ENCODE measurements around the gene SLC1A4.

Gene SLC1A4

DNA sequence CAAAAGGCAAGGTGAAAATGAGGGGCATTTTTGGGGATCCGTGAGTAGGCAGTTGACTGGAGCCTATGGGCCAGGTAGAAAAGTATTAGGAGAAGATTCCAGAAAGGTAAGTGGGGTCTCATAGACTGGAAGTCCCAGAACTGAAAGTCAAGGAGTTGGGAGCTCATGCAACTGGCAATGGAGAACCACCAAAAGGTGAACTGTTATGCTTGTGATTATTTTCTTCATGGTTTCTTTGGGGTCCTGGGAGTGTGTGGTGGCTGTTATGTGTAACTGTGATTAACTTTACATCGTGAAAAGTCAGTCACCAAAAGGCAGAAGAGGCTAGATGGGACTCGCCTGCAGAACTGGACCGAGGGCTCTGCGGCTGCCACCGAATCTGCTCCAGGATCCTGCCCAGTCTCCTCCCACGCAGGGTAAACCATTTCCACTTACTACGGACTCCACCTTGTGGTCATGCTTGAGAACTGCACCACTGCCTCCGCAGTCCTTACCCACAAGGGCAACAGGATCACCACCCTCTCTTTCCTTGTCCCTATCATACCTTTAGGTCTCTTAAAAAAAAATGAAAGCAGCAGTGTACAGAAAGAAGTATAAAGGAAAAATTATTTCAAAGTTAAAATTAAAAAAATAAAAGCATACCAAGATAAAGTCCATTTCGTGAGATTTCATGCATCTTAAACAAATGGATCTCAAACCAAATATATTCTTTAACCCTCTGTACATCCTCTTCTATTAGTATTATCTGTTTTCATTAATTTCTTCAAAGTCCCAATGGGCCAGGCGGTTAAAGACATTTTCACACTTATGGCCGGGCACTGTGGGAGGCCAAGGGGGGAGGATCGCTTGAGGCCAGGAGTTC lies 51.4 kb downstream of the SLC1A4 start:
- no peak overlapping the region for H3K27ac ChIP-seq
- no peak overlapping the region for H3K4me3 ChIP-seq

- Histone ChIP-seq H3K27ac (peak overlapping the region in 1 of 21 experiments; percentile 65), H3K4me3 (no peak overlapping the region)
Measured at GRCh38 chr2:65043001-65043400, 53.8 kb downstream of the SLC1A4 start.

DNA sequence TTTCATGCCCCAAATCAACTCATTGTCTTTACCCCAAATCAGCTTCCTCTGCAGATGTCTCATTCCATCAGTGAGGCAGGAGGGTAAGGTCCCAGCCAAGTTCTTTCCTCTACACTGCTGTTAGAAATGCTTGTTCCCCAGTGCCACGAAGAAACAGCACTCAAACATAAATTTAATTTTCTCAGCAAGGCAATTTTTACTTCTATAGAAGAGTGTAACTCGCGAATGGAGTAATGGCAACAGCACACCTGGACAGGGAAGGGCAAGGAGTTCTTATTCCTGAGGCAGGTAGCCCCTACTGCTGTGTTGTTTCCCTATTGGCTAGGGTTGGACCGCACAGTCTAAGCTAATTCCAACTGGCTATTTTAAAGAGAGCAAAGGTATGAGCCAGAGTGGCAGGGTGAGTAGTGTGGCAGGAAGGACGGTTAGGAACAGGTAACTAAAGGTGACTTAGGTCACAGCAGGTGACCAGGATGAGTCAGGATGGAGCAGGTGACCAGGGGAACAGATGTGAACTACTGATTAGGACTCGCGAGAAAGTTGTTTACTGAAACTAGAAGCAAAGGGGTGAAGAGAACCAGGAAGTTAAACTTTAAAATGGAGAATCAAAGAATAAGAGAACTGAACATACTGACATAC lies 55.0 kb downstream of the SLC1A4 start:
- peak overlapping the region in 1 of 21 experiments; percentile 21 for H3K27ac ChIP-seq
- H3K4me3 ChIP-seq = no peak overlapping the region

- Histone ChIP-seq H3K4me3 (no peak overlapping the region), H3K27ac (no peak overlapping the region)
Measured at GRCh38 chr2:65045651-65046050, 56.5 kb downstream of the SLC1A4 start.

DNA sequence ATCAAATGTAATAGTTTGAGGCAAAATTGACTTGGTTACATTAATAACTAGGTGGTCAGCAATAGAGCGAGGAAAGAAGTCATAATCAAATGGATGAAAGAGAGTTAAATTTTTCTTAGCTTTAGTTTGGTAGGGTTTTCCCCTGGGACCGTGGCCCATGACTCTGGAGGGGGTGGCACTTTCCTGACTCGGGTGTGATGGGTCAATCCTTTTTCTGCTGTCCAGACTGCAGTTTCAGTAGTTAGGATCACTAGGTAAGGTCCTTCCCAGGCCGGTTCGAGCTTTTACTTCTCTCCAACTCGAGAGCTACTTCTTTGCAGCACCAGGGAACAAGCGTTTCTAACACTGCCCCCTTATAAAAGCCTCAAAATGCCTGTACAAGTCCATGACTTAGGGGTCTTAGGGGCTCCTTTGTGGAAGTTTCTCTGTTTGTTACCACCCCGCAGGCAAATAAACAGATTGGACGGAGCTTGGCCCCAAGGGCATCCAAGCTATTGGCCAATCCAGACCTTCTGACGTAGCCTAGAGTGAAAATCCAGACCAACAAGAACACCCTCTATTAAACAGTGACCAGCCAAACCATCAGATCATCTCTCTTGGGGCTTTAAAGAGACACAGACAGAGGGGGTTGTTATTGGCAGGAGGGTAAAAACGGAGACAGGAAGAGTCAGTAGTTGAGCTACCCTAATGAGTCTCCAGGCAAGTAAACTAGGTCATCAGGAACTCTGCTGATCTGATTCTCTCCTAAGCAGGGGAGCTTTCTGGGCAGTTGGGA lies 57.6 kb downstream of the SLC1A4 start:
- Histone ChIP-seq H3K27ac (no peak overlapping the region), H3K4me3 (no peak overlapping the region)

DNA sequence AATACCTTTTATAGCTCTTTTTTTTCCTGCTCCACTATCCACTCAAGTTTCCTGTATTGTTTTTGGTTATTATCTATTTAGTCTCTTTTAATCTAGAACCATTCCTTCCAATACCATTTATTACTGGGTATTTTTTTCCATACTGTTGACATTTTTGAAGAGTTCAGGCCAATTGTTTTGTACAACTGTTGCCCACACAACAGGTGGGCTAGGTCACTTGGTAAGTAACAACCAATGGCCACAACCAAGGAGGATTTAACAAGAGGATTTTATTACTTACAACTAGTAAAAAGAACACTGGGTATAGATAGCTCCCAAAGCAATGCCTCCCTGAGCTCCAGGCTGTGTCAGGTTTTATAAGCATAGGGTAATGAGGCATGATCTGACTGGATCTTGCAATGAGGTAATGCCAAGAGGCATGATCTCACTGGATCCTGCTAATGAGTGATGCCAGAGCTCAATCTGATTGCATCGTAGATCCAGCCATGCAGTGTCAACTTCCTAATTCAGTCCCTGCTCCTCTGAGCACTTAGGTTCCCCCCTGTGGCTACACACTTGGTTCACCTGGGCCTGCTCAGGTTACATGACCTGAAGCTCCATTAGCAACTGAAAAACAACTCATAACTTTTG lies 59.9 kb downstream of the SLC1A4 start:
- Histone ChIP-seq H3K27ac (no peak overlapping the region), H3K4me3 (no peak overlapping the region)

DNA sequence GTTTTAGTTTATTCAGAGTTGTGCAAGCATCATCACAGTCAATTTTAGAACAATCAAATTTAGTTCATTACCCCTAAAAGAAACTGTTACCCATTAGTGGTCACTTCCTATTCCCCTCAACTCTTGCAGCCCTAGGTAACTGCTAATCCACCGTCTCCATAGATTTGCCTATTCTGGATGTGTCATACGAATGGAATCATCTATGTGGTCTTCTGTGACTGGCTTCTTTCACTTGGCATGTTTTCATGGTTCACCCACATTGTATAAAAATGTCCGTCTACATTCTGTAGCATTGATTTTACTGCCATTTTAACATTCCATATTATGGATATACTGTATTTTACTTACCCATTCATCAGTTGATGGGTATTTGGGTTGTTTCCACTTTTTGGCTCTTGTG lies 61.7 kb downstream of the SLC1A4 start:
- Histone ChIP-seq H3K27ac (no peak overlapping the region), H3K4me3 (no peak overlapping the region)

- H3K27ac ChIP-seq = peak overlapping the region in 6 of 21 experiments; percentile 4 to 72 (median 47)
Measured at GRCh38 chr2:65053199-65053598, 64.0 kb downstream of the SLC1A4 start.

DNA sequence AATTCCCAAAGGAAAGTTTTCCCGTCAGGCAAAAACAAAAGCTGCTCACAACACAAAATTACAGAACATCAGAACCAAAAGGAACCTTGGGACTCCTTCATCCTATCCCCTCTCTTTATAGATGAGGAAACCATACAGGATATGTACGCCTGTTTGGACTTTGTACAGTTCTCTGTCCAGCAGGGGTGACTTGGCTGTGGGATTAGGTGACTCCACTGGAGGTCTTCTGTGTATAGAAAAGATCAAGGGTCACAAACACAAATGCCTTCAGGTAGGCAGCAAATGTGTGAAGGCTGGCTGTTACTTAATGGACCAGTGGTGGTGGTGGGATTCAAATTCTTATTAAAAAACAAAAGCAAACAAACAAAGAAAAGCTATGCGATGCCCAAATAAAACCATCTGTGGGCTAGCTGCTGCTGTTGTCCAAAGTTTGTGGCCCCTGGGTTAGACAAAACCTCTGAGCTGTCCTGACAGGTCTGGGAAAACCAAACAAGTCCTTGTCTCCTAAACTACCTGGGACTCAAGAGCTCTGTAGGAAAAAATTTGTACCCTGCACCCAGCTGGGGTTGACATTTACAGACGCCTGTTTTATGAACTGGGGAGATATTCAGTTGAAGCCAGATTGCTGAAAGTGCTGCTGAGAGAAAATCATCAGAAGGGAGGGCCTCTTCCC lies 65.7 kb downstream of the SLC1A4 start:
- Histone ChIP-seq H3K27ac (peak overlapping the region in 2 of 21 experiments; percentile 71 to 93), H3K4me3 (peak overlapping the region in 2 of 7 experiments; percentile 93 to 95)

More at GRCh38 chr2:65053199-65053598, 64.0 kb downstream of the SLC1A4 start:
- no peak overlapping the region for H3K4me3 ChIP-seq

GRCh38 chr2:65055422-65056214 lies 66.4 kb downstream of the SLC1A4 start:
- peak overlapping the region; percentile 63 to 96 (median 93) for H3K4me3 ChIP-seq
- peak overlapping the region in 18 of 21 experiments; percentile 48 to 93 (median 82) for H3K27ac ChIP-seq

GRCh38 chr2:65056215-65057053 lies 67.2 kb downstream of the SLC1A4 start, which contains the start of gene CEP68:
TSS of gene CEP68 (plus strand) at chr2:65056416. CDS start at chr2:65069445, 13,029 bp downstream.
- Histone ChIP-seq H3K4me3 (peak within 1 kb of the TSS; percentile 63 to 96 (median 93)), H3K27ac (peak within 1 kb of the TSS; percentile 76 to 94 (median 89))

DNA sequence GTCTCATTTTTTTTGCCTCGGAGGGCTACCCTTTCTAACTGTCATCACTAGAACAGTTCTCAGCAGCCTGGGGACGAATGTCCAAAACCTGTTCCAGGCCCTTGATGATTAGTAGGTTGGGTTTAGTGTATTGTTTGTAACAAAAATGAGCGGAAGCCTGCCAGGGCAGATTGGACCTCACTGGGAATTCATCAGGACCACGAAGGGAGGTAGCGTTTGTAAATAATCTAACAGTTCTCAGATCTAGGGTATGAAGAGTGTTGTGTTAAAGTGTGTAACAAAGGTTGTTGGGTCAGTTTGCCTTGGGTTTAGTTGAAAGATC lies 67.8 kb downstream of the SLC1A4 start:
- Histone ChIP-seq H3K27ac (peak overlapping the region; percentile 76 to 94 (median 89)), H3K4me3 (peak overlapping the region; percentile 63 to 96 (median 93))

- Histone ChIP-seq H3K4me3 (peak overlapping the region; percentile 63 to 96 (median 93)), H3K27ac (peak overlapping the region in 17 of 21 experiments; percentile 76 to 94 (median 89))
Measured at GRCh38 chr2:65057391-65058052, 68.3 kb downstream of the SLC1A4 start.

DNA sequence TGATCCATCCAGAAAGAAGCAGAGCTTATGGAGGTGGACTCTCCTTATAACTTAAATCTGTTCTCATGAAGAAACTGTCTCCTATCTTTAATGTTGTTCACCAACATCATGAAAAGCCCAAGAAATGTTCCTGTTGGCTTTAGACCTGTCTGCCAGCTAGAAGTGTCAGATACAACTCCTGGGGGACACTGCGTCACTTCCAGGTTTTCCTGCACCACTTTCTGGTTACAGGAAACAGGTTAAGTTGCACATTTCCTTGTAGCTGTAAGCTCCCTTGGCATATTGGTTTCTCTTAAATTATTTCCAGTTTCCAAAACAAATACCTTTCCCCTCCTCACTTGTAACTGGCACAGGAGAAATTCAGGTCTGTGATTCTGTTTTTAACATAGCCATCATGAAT lies 69.9 kb downstream of the SLC1A4 start:
- Histone ChIP-seq H3K4me3 (no peak overlapping the region), H3K27ac (peak overlapping the region in 10 of 21 experiments; percentile 19 to 92 (median 44))

DNA sequence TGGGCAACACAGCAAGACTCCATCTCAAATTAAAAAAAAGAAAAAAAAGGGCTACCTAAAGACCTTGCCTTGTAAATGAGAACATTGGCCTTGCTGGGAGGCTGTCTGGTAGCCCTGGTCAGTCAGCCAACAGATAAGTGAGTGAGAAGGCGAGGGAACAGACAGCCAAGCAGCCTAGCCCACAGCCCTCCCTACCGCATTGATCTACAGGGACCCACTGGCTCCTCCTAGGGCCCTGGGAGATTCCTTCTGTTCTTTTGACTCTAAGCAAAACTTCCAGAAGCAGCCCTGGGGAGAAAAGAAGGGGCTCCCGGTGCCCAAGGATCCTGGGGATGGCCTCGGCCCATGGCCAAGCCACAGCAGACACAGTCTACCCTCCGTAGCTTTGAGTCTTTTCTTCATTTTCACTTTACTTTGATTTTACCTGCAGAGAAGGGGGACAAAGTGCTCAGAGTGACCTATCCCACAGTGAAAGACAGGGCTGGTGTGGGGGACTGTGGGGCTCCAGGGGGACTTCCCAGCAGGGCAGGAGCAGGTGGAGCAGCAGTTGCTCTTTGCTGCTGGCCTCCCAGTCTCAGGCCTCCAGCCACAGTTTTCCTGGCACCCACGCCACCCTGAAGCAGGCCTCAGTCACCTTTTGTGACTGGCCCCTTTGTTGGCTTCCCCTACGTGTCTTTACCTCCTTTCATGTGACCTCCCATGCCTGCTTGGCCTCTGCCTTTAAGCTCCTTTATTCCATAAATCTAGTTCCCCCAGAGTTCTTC lies 72.1 kb downstream of the SLC1A4 start:
- H3K27ac ChIP-seq = peak overlapping the region in 15 of 21 experiments; percentile 22 to 78 (median 57)
- H3K4me3 ChIP-seq = no peak overlapping the region

DNA sequence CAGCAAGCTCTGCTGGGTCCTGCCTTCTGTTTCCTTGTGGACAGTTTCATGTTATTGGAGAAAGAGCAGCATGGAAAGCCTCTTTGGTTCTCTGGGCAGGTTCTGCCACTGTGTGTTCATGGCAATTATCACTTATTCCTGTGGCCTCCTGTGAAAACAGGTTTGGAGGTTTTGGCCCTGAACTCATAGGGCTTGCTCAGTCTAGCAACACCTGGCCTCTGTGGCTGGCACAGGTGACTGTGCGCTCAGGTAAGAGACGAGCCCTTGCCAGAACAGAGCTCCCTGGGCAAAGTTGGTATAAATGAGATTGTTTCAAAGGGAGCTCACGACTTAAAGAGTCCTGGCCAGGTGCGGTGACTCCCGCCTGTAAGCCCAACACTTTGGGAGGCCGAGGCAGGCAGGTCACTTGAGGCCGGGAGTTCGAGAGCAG lies 72.7 kb downstream of the SLC1A4 start:
- Histone ChIP-seq H3K4me3 (no peak overlapping the region), H3K27ac (peak overlapping the region in 15 of 21 experiments; percentile 22 to 78 (median 57))
